HK-2 (cell line): ENCODE measurements around the gene MTX3.

ENCODE experiments used
- DNase-seq: peaks from one replicate; pipeline ENCODE4 v3.0.0-alpha.2; 2018; ENCODE audit not compliant: unreplicated experiment

The MTX3 gene

GRCh38 chr5:79934681-79935080 lies 56.4 kb downstream of the MTX3 start:
- DNase-seq, result no peak

- DNase-seq, result no peak
Observed at GRCh38 chr5:79932510-79933504, 58.3 kb downstream of the MTX3 start.

GRCh38 chr5:79931866-79932265 lies 59.2 kb downstream of the MTX3 start:
- DNase-seq, result no peak

- no peak for DNase-seq
Observed at GRCh38 chr5:79931409-79931808, 59.7 kb downstream of the MTX3 start.

GRCh38 chr5:79929095-79929494 lies 62.0 kb downstream of the MTX3 start:
- DNase-seq, result no peak
